HK-2 (cell line): ENCODE measurements around the gene PHF21A.

Experiments
- DNase-seq: peaks from one replicate; pipeline ENCODE4 v3.0.0-alpha.2; 2018; ENCODE audit not compliant: unreplicated experiment

Gene PHF21A

GRCh38 chr11:46075928-46076327, 45.3 kb downstream of the PHF21A start:
- DNase-seq = no peak

GRCh38 chr11:46075168-46075567, 46.1 kb downstream of the PHF21A start:
- DNase-seq = no peak

DNA sequence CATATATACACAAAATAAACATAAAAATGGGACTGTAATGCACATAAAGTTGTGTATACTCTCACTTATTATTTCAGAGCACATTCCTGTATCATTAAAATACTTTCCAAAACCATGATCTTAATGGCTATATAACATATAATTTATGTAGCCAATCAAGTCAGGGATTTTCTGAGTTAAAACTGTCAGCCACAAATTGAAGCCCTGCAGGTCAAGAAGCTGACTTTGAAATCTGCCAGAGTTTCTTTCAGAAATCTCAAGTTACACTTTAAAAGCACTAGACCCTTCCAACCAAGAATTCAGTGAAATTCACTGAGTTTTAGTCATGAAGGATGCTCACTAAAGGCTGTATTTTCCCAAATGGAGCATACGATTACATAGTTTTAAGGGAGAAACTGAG, 47.6 kb downstream of the PHF21A start:
- DNase-seq = no peak

- DNase-seq = no peak
These were observed 48.9 kb downstream of the PHF21A start for GRCh38 chr11:46072172-46072964.

GRCh38 chr11:46071091-46071490, 50.2 kb downstream of the PHF21A start:
- DNase-seq = no peak

DNA sequence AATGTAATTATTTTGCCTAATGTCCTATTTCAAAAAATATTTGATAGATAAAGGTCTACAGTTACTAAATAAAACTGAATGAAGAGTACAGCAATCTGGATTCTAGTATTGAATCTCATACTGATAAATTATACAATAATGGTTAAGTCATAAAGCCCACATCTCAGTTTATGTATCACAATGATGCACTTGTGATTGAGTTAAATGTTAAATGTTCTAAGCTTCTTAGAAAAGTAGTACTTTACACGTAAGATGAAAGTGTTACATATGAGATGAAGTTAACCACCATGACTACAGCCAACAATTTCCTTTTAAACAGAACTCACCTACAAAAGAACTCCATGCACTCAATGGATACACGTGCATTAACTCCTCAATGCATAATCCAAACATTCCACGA, 51.7 kb downstream of the PHF21A start:
- no peak for DNase-seq

DNA sequence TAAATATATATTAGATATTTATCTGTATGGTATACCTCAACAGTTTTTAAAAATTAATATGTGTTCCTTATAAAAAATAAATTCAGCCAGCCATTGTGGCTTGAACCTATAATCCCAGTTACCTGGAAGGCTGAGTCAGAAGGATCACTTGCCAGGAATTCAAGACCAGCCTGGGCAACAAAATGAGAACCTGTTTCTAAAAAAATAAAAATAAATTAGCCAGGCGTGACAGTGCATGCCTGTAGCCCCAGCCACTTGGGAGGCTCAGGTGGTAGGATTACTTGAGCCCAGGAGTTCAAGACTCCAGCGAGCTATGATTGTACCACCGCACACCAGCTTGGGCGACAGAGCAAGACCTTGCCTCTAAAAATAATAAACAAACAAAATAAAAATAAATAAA, 54.9 kb downstream of the PHF21A start:
- no peak for DNase-seq

DNA sequence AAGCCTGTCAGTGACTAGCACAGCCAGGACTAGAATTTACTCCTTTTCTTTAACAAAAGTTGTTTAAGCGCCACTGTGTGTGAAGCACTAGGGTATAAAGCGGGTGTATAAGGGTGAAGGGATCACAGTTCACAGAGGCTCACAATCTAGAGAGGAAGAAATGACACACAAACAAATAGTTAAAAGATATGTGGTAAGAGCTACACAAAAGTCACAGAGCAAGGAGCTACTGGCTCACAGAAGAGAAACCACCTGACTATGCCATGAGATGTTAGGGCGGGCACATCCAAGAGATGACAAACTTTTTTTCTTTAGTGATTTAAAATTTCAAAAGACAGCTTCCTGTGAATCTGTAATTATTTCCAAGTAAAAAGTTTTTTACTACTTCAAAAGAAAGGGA, 55.6 kb downstream of the PHF21A start:
- no peak for DNase-seq

GRCh38 chr11:46064221-46064620, 57.0 kb downstream of the PHF21A start:
- DNase-seq = no peak

DNA sequence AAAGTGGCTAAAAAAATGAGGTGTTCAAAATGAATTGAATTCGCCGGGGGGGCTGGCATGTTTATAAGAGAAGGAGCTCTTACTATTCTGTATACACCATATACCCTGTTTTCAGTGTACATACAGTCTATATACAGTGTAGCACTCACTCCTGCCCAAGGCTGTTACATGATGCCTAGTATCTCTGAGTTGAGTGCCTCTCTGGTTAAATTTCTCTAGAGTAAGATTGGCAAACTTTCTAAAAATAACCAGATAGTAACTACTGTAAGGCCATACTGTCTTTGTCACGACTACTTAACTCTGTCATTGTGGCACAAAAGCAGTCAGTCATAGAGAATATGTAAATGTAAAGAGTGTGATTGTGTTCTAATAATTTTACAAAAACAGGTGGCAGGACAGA, 58.1 kb downstream of the PHF21A start:
- no peak for DNase-seq

DNA sequence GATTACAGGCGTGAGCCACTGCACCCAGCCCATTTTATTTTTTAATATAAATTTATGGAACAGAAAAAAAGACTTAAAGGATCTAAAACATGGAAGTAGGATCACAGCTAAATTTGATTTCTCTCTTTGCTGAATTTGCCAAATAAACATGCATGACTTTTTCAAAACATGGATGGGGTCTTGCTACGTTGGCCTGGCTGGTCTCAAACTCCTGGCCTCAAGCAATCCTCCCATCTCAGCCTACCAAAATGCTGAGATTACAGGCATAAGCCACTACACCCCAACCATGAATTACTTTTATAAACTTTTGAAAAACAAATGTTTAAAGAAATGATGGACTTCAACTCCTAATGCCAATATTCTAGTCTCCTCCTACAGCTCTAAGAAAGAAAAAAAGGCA, 61.2 kb downstream of the PHF21A start:
- no peak for DNase-seq

DNA sequence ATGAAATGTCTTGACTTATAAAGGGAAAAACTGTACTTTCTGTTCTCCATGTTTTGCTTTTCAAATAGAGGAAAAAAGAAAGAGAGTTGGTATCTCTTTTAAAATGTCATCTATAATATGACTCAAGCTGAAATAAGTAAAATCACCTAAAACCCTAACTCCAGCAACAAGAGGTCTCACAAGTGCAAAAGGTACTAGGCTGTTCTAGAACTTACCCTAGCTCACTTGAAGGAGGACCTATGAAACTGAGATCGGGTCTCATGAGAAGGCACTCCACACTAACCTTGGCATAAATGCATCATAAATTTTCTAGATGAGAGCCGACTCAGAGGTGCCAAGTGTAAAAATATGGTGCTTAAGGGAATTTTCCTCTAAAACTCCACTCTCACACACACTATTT, 63.8 kb downstream of the PHF21A start:
- no peak for DNase-seq

GRCh38 chr11:46055371-46055770, 65.9 kb downstream of the PHF21A start:
- DNase-seq = no peak

DNA sequence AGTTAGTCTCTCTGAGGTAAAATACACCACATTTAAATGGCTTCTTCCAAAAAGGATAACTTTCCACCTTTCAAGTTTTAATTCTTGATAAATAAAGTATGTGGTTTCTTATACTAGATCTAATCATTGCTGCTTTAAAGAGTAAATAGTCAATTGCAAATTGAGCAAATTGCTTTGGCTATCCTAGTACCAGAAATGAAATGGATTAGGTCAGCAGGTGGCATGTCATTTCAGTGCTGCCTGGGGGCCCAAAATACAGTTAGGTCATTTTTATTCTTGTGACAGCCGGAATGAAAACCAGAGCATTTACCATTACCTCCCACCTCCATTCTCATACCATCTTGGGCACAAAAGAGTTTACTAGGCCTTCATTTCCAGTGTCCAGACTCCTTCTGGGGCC, 70.2 kb downstream of the PHF21A start:
- no peak for DNase-seq

DNA sequence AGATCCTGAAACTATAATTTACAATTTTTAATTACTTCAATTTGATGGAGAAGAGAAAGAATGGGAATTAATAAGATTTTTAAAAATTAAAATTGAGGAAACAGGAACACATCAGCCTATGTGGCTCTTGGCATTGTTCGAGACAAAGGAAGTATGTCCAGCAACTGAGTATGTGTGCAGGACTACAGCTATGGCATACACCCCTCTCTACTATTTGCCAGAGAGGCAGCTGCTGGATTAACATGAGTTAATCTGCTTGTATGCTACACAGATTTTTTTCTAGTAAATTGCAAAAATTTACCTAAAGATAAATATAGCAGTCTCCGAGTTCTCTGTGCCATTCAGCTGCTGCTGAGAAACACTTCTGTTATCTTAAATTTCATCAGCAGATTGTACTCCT, 70.6 kb downstream of the PHF21A start:
- no peak for DNase-seq

DNA sequence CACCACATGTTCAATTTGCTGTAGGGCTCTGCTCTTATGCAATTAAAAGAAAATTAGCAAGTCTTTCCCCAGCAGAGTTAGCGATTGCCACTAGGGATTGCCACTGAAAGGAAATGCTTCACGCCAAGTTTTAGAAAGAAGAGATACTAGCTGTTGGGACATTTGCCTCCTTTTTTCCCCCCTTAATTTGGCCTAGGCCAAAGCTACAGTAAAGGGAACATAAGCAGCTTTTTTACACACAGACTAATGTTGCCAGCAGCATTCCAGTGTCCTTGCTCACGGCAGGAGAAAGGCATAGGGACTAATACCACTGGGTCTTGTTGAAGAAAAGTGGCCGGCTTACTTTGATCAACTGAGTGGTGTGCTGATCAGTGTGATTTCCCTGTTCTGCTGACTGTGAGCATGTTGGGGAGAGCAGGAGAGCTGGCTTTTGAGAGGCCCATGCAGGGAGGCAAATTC, 71.2 kb downstream of the PHF21A start:
- DNase-seq = peak; percentile 29

DNA sequence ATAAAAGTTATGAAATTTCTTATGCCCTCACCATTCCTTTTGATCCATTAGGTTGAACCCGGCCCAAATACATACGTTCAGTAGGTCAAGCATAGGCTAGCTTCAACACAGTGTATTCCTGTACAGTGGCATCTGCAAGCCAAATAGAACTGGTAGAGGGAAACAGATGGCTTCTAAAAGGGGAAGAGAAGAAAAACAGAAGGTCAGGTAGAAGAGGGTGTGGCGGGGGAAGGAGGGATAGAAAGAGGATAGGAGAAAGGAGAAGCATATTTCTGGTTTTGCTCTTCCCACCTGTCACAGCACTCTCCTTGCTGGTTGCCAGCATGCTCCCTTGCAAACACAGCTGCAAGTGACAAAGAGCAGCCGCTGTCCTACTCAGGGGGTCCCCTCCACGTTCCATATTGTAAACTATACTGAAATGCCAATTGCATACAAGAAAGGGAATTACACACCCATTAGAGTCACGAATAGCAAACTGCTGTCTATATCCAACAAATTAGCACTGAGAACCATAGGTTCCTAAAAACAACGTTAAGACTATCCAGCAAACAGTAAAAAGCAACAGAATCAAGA, 71.8 kb downstream of the PHF21A start:
- no peak for DNase-seq

DNA sequence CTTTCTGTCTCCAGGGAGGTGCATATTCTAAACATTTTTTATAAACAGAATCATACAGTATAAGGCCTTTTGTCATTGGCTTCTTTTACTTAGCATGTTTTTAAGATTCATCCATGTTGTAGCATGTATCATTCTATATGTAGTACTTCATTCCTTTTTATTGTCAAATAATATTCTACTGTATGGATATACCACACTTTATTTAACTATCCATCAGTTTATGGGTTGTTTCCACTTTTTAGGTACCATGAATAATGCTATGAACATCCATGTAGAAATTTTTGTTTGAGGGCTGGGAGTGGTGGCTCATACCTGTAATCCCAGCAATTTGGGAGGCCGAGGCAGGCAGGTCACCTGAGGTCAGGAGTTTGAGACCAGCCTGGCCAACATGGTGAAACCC, 73.1 kb downstream of the PHF21A start:
- DNase-seq = no peak

DNA sequence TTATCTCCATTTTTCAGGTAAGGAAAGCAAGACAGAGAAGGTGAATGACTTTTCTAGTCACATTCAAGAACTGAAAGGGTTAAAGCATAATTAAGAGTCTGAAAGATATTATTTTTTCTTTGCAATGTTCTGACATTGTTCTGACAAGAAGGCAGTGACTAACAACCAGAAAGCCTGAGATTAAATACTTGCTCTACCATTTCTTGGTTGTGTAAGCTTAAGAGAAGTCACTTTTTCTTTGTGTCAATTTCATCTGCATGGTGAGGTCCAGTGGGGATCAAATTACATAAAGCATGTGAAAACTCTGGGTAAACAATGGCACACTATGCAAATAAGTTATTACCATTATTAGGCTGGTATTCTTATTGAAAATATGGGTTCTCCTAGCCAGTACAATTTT, 73.7 kb downstream of the PHF21A start:
- DNase-seq = no peak

- no peak for DNase-seq
These were observed 75.4 kb downstream of the PHF21A start for GRCh38 chr11:46045811-46046210.

- DNase-seq = no peak
These were observed 76.7 kb downstream of the PHF21A start for GRCh38 chr11:46044601-46045000.

DNA sequence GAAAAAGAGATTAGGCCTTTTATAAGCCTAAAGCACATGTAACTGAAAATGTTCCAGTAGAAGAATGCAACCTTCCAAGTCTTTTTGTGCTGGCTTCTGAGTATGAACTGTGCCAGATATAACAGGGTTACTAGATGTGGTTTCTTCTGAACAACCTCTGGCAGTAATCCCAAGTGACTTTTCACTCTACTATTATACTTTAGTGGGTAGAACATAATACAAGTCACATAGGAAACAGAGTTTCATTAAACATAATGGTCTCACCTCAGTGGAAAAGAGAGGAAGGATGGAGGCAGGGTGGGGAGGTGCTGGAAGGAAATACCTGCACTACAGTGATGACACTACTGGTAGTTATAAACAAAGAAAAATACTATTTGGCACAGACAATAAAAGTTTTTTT, 81.3 kb downstream of the PHF21A start:
- DNase-seq = no peak

GRCh38 chr11:46038529-46038928, 82.7 kb downstream of the PHF21A start:
- DNase-seq = no peak

DNA sequence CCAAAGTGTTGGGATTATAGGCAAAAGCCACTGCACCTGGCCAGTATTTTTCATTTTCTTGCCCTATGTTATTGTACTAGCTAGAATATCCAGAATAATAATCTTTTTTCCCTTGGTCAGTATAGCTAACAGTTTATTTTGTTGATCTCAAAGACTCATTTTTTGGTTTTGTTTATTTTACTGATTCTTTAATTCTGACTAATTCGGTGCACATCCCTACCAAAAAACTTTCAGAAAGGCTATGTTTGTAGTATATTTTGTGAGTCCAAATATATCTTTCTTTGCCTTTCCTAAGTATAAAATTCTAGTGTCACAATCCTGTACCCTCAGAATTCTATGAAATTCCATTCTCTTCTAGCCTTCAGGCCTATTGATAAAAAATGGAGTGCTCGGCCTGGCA, 84.3 kb downstream of the PHF21A start:
- no peak for DNase-seq
